ENCODE results near the gene ZBTB48.

GRCh38 chr1:6632588-6633514 is 53.1 kb downstream of the ZBTB48 start:
- no peak; the same call in 1 of the 2 replicates for TF ChIP-seq POLR2AphosphoS5 (IDR thresholded peaks at IDR 0.05; ENCODE audit: borderline replicate concordance, low read depth, low read length)
- TF ChIP-seq EZH2 (IDR thresholded peaks at IDR 0.05), result no peak
